Heart right ventricle (tissue), 16 donors: Measurements from ENCODE around the gene KLF6. TPM values are rescaled to one million over a fixed set of nuclear protein-coding genes. Genes with fewer than 3 reads are reported as not detected.

Experiments used
- ATAC-seq, 8 donors: fragments of 200-7000 bp; cut with Tn5 transposase; one replicate each; pipeline ENCODE4 v1.9.1; 2020; ENCODE audit warnings: mild to moderate bottlenecking in 8 of 8, moderate library complexity in 8 of 8, moderate number of reproducible peaks in 1 of 8
- DNase-seq, 2 donors: peaks; one replicate each; pipeline ENCODE4 v3.0.0-alpha.2; 2020
- H3K27ac ChIP-seq, 10 donors: fragments of 200-600 bp; sonication (generic) in 2 of 10; one replicate each; pipeline versions ENCODE4 v1.5.0 to v1.8.0; 2020 to 2022; ENCODE audit warnings: mild to moderate bottlenecking in 3 of 10
- H3K27me3 ChIP-seq, 7 donors: fragments of 200-600 bp; one replicate each; pipeline ENCODE4 v1.8.0; 2021 to 2022; ENCODE audit warnings: mild to moderate bottlenecking in 2 of 7
- H3K36me3 ChIP-seq, 9 donors: fragments of 200-600 bp; sonication (generic) in 1 of 9; one replicate each; pipeline versions ENCODE4 v1.5.0 to v1.8.0; 2020 to 2022; ENCODE audit warnings: mild to moderate bottlenecking in 2 of 9
- H3K4me1 ChIP-seq, 9 donors: fragments of 200-600 bp; sonication (generic) in 1 of 9; one replicate each; pipeline versions ENCODE4 v1.5.0 to v1.8.0; 2020 to 2022; ENCODE audit warnings: mild to moderate bottlenecking in 4 of 9
- H3K4me3 ChIP-seq, 10 donors: fragments of 200-600 bp; sonication (generic) in 2 of 10; one replicate each; pipeline versions ENCODE4 v1.5.0 to v1.8.0; 2020 to 2022; ENCODE audit warnings: mild to moderate bottlenecking in 7 of 10, moderate library complexity in 2 of 10
- H3K9me3 ChIP-seq, 11 donors: fragments of 200-600 bp in 10 of 11; sonication (generic) in 2 of 11; one replicate each; pipeline versions ENCODE4 v1.5.0 to v1.8.0; 2013 to 2022; ENCODE audit warnings: mild to moderate bottlenecking in 2 of 11, control low read depth in 1 of 11, moderate library complexity in 1 of 11
- WGBS, 2 donors: extraction: QIAGEN DNeasy Blood & Tissue Kit; methylation state at CpG; one replicate each; pipeline ENCODE4 v1.1.7; 2013; ENCODE audit warnings: inconsistent platforms in 1 of 2; 5-methylcytosine and 5-hydroxymethylcytosine counted together
- intact Hi-C, 10 donors: fragments of 100-400 bp; cut with DNase I; formaldehyde crosslinking; loops; one replicate each; pipeline versions ENCODE4 v1.11.1 to v1.14.2; 2022
- polyA plus RNA-seq, 2 donors: library from polyadenylated mRNA; stranded (reverse); fragments of 200-250 nt; gene quantifications; one replicate each; pipeline ENCODE4 v1.2.3, GENCODE V29; 2013
- total RNA-seq, 10 donors: library from RNA; stranded (reverse); fragmentation: NEBNext Ultra II Directional in 3 of 10; extraction: Animal tissue kit (Norgen Biotek cat#: 25700) in 3 of 10; gene quantifications; one replicate each; pipeline versions ENCODE4 v1.2.1 to v1.2.4, GENCODE V29; 2021 to 2023
- TF ChIP-seq, protein P1 (sequence below), 9 donors: fragments of 200-600 bp; sonication (generic) in 2 of 9; IDR thresholded peaks; one replicate each; pipeline versions ENCODE4 v1.5.0 to v1.8.0; 2021 to 2022; ENCODE audit warnings: antibody characterized with exemption in 9 of 9, mild to moderate bottlenecking in 5 of 9, moderate library complexity in 1 of 9
- donor health status: Arrhythmogenic right ventricular cardiomyopathy.
- donor health status: ischemic (EF 13 %, LVEDD 7.1; RV severe dilation, severe dysfunction).
- donor health status: healthy with polysubstance abuse.
- donor health status: DM: no; HTN: yes; CAD: no.
- donor health status: DM: no; HTN: no; CAD: no.
- donor health status: ischemic (EF 25% LVEDD 6.9; RV normal size, moderate dysfunction).
- donor health status: ischemic (EF 25% LVEDD 5.7; RV mildly dilated, moderate dysfunction).
- donor health status: healthy.
- donor health status: DM: yes; HTN: yes; CAD: no.
- donor health status: Ischemic cardiomyopathy.
- donor health status: ischemic (EF 35%, LVEDD 5.7; RV mildly dilated, moderate dysfunction).
- donor health status: nonischemic (EF 11% LVEDD 7.7; RV severe dilation, severe dysfunction).
- donor health status: DM: yes; HTN: yes; CAD: no.
- donor health status: PGD.
- donor health status: ischemic (EF 29% LVEDD 5.4; RV normal size, mild dysfunction).
- donor health status: nonischemic (EF 23%, LVEDD 6.1; RV moderate dilation, normal function).

Gene KLF6
- total and polyA plus RNA-seq, 12 donors, result 22.1 to 90.5 (median 52.0) TPM

DNA sequence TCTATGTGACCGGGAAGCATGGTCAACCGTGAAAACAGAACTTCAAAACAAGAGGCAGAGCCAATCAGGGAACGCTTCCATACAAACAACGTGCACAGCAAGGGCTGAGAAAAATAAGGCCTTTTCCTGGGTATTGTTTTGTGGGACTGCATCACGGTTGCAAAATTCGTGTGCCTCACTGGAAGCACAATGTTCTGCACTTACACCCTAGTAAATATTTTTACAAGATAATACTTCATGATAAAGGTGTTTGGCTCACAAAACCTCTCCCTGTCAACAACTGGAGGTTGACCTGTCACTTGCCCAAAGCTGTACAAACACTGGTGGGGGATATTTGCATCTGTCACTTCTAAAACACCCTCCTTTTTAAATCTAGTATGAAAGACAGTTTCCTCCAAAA is 37.0 kb downstream of the KLF6 start:
- intact Hi-C loops, result loop anchor here in 1 of 10 donors (5.0 kb wide), 1 partner anchor 281 kb away; no protein-coding TSS in a partner anchor
- H3K4me3 ChIP-seq, result peak overlapping the region in 5 of 10 donors; percentile 4 to 27 (median 23)
- ATAC-seq (peak in 7 of 8 donors; percentile 4 to 64 (median 43)), DNase-seq (no peak)
- TF ChIP-seq, protein P1, sequence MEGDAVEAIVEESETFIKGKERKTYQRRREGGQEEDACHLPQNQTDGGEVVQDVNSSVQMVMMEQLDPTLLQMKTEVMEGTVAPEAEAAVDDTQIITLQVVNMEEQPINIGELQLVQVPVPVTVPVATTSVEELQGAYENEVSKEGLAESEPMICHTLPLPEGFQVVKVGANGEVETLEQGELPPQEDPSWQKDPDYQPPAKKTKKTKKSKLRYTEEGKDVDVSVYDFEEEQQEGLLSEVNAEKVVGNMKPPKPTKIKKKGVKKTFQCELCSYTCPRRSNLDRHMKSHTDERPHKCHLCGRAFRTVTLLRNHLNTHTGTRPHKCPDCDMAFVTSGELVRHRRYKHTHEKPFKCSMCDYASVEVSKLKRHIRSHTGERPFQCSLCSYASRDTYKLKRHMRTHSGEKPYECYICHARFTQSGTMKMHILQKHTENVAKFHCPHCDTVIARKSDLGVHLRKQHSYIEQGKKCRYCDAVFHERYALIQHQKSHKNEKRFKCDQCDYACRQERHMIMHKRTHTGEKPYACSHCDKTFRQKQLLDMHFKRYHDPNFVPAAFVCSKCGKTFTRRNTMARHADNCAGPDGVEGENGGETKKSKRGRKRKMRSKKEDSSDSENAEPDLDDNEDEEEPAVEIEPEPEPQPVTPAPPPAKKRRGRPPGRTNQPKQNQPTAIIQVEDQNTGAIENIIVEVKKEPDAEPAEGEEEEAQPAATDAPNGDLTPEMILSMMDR (IDR thresholded peaks at IDR 0.05), result no peak
- H3K27me3 ChIP-seq, result no peaks in the 10 kb centered on the region
- no peaks in the 10 kb centered on the region for H3K9me3 ChIP-seq
- peak overlapping the region; percentile 54 to 85 (median 74) for H3K27ac ChIP-seq
- 36 to 43% methylated on average over 6 of the region's 6 CpGs for WGBS, 2 donors
- H3K36me3 ChIP-seq, result no peaks in the 10 kb centered on the region
- H3K4me1 ChIP-seq, result peaks cover 0 to 49% (median 41%) of the 10 kb centered on the region in 9 donors

DNA sequence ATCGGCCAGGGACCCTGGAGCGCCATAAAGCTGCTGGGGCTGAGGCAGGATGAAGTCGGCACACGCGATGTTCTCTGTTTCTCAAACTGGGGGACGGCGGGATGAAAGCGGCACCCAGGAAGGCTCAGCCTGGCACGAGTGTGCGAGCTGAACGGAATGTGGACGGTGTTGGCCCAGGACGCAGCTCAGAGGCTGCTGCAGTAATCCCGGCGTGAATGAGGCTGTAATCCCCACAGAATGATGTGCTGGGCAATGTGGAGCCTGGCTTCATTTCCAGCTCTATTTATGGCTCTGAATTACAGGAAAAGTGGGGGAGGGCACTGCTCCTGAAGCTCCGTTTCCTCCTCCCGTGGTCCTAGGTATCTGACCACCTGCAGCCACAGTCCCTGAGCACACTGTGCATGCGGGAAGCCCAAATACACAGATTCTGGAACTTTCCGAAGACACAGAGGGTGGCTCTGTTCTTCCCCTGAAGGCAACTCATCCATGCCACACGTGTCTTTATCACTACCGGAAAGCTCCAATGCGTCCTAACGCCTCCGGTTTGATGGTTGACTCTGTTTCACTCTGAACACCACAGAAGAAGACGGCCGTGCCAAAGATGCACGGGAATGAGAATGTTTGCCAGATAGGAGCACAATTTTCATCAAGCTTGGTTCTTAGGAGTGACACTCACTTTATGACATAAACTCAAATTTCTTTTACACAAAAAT is 37.6 kb downstream of the KLF6 start:
- Histone ChIP-seq H3K9me3 (no peaks in the 10 kb centered on the region), H3K4me3 (peak overlapping the region in 5 of 10 donors; percentile 4 to 27 (median 23)), H3K27me3 (no peaks in the 10 kb centered on the region), H3K36me3 (no peaks in the 10 kb centered on the region), H3K27ac (peak overlapping the region; percentile 54 to 85 (median 74)), H3K4me1 (peaks cover 0 to 49% (median 41%) of the 10 kb centered on the region in 9 donors)
- TF ChIP-seq, protein P1 (IDR thresholded peaks at IDR 0.05), result no peak
- 46 to 55% methylated on average over 27 of the region's 27 CpGs for whole genome bisulfite sequencing, 2 donors
- DNase-seq (peak in 1 of 2 donors; percentile 46), ATAC-seq (peak; percentile 52 to 83 (median 71))
- intact Hi-C loops, result loop anchor here in 1 of 10 donors (5.0 kb wide), 1 partner anchor 280 kb away; no protein-coding TSS in a partner anchor

DNA sequence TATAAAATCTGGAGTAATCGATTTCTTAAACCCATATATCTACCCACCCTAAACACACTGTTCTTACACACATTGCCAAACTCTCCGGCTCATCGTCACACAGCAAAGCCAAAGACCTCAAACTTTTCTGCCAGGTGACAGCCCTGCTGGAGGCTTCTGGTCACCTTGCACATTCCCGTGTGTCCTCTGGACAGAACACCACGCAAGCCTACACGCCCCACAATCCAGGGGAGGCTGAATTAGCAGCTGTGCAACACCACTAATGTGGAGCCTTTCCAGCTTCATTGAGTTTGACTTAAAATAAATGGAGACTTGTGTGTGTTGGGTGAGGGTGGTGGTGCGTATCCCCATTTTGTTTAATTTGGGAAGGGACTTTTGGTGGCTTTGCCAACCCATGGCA is 38.4 kb downstream of the KLF6 start:
- peaks cover 0 to 49% (median 41%) of the 10 kb centered on the region in 9 donors for H3K4me1 ChIP-seq
- TF ChIP-seq, protein P1 (IDR thresholded peaks at IDR 0.05), result no peak
- DNase-seq (no peak), ATAC-seq (no peak)
- H3K27ac ChIP-seq, result peak overlapping the region in 9 of 10 donors; percentile 54 to 85 (median 74)
- WGBS, 2 donors, result 95 to 96% methylated on average over 7 of the region's 7 CpGs
- H3K36me3 ChIP-seq, result no peaks in the 10 kb centered on the region
- intact Hi-C loops, result loop anchor here in 1 of 10 donors (5.0 kb wide), 1 partner anchor 279 kb away; no protein-coding TSS in a partner anchor
- no peaks in the 10 kb centered on the region for H3K27me3 ChIP-seq
- H3K4me3 ChIP-seq, result no peak overlapping the region
- H3K9me3 ChIP-seq, result no peaks in the 10 kb centered on the region

DNA sequence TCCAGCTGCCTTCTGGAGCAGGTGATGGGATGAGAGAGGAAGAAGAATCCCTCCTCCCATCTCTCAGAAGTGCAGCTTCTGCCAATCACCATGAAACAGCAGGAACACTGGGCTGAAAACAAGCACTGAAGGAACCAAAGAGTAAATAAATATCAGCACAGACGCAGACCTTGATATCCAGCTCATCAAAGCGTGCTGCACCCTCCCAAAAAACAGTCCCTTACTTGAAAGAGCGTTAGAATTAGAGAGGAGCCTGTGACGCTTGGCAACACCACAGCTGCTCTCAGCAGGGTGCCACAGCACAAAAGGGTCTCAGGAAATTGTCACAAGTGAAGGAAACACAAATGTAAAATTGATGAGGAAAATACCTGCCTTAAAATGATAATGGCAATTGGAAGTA is 39.5 kb downstream of the KLF6 start:
- no peak overlapping the region for H3K27ac ChIP-seq
- H3K4me3 ChIP-seq, result no peak overlapping the region
- no peaks in the 10 kb centered on the region for H3K9me3 ChIP-seq
- no peak for ATAC-seq
- WGBS, 2 donors, result 70 to 75% methylated on average over 4 of the region's 4 CpGs
- H3K27me3 ChIP-seq, result no peaks in the 10 kb centered on the region
- TF ChIP-seq, protein P1 (IDR thresholded peaks at IDR 0.05), result no peak
- H3K36me3 ChIP-seq, result no peaks in the 10 kb centered on the region
- H3K4me1 ChIP-seq, result peaks cover 0 to 43% (median 39%) of the 10 kb centered on the region in 9 donors
- intact Hi-C loops, result loop anchor here in 1 of 10 donors (5.0 kb wide), 1 partner anchor 278 kb away; no protein-coding TSS in a partner anchor
- no peak for DNase-seq
